DND-41 (cell line): ENCODE results near the gene RAPGEF5.

Experiments used
- EZH2 ChIP-seq: IDR thresholded peaks from 3 replicates; pipeline ENCODE4 v1.6.1; 2012; ENCODE audit warnings: borderline replicate concordance, low read depth, mild to moderate bottlenecking, moderate library complexity, low read length, inconsistent platforms; ENCODE audit not compliant: severe bottlenecking
- TF ChIP-seq, protein P1 (sequence below): IDR thresholded peaks from 2 replicates; pipeline ENCODE4 v1.5.1; 2012; ENCODE audit warnings: borderline replicate concordance, low read length, moderate library complexity, mild to moderate bottlenecking; ENCODE audit not compliant: poor library complexity, severe bottlenecking; ENCODE audit errors: extremely low read depth

DNA sequence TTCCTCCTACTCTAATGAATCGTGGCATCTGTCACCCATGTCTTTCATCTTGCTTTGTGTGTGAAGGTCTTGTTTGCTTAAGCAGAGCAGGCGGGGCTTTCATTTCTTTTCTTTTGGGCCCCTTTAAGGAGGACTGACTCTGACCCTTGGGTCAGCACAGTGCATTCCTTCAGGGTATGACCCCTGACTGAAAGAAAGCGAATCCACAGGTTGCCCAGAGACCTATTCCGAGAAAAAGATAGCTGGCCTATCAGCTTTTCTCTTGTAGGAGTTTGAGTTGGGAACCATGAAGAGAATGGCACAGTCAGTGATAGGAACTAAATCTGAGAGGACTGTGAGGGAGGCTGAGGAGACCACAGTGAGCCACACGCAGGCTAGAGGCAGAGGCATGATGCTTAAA, 218.1 kb downstream of the RAPGEF5 start:
- no peak for TF ChIP-seq EZH2
- TF ChIP-seq, protein P1, sequence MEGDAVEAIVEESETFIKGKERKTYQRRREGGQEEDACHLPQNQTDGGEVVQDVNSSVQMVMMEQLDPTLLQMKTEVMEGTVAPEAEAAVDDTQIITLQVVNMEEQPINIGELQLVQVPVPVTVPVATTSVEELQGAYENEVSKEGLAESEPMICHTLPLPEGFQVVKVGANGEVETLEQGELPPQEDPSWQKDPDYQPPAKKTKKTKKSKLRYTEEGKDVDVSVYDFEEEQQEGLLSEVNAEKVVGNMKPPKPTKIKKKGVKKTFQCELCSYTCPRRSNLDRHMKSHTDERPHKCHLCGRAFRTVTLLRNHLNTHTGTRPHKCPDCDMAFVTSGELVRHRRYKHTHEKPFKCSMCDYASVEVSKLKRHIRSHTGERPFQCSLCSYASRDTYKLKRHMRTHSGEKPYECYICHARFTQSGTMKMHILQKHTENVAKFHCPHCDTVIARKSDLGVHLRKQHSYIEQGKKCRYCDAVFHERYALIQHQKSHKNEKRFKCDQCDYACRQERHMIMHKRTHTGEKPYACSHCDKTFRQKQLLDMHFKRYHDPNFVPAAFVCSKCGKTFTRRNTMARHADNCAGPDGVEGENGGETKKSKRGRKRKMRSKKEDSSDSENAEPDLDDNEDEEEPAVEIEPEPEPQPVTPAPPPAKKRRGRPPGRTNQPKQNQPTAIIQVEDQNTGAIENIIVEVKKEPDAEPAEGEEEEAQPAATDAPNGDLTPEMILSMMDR = no peak
